Measurements from ENCODE around the gene LOXL3.

GRCh38 chr2:74581463-74581862, 27.7 kb upstream of the LOXL3 start:
- TF ChIP-seq CTCF (IDR thresholded peaks at IDR 0.05) (no peak), EZH2 (IDR thresholded peaks at IDR 0.05; ENCODE audit: borderline replicate concordance, insufficient read depth, low read depth, low read length, poor library complexity, severe bottlenecking) (no peak)
